GM13977 (cell line): ENCODE data around the gene OCA2.

Source experiments
- DNase-seq: peaks from one replicate; pipeline ENCODE4 v3.0.0; 2012; ENCODE audit warnings: low spot score
- in situ Hi-C: fragments of 300-500 bp; cut with MboI; formaldehyde crosslinking; loops from one replicate; pipeline ENCODE4 v1.12.0; 2022; ENCODE audit warnings: low sequenced_read_pairs, low pct_unique_long_range_greater_than_20kb, mixed read lengths, inconsistent platforms; ENCODE audit not compliant: unreplicated experiment
- TF ChIP-seq, protein P1 (sequence below): IDR thresholded peaks from 2 replicates; pipeline ENCODE4 v1.5.1; 2012; ENCODE audit warnings: mild to moderate bottlenecking, control low read depth; ENCODE audit not compliant: insufficient read depth; ENCODE audit errors: extremely low read depth, missing control alignments

OCA2 gene

DNA sequence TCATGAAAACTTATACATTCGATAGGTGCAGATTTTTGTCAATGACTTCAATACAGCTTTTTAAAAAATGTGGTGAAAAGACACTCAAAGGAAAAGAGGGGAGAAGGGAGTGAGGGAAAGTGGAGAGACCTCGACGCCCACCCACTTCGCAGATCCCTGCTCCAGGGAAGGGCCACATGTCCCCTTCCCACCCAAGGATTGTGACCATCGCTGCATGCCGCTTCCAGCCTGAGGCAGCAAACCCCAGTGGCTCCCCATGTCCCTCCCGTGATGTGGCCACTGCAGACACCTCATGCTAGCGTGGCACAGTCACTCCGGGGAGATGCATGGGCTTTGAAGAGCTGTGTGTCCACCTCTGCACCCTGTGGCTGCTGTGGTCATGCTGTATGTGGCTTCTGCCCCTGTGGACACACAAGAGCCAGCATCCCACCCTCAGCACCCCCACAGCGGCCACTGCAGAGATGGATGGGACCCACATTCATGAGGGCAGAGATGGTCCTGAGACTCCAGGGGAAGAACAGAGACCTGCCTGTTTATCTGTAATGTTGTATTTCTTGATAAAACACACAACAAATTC, 230.2 kb downstream of the OCA2 start:
- in situ Hi-C loops: no loop called here
- no peak for DNase-seq
- TF ChIP-seq, protein P1, sequence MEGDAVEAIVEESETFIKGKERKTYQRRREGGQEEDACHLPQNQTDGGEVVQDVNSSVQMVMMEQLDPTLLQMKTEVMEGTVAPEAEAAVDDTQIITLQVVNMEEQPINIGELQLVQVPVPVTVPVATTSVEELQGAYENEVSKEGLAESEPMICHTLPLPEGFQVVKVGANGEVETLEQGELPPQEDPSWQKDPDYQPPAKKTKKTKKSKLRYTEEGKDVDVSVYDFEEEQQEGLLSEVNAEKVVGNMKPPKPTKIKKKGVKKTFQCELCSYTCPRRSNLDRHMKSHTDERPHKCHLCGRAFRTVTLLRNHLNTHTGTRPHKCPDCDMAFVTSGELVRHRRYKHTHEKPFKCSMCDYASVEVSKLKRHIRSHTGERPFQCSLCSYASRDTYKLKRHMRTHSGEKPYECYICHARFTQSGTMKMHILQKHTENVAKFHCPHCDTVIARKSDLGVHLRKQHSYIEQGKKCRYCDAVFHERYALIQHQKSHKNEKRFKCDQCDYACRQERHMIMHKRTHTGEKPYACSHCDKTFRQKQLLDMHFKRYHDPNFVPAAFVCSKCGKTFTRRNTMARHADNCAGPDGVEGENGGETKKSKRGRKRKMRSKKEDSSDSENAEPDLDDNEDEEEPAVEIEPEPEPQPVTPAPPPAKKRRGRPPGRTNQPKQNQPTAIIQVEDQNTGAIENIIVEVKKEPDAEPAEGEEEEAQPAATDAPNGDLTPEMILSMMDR: no peak

DNA sequence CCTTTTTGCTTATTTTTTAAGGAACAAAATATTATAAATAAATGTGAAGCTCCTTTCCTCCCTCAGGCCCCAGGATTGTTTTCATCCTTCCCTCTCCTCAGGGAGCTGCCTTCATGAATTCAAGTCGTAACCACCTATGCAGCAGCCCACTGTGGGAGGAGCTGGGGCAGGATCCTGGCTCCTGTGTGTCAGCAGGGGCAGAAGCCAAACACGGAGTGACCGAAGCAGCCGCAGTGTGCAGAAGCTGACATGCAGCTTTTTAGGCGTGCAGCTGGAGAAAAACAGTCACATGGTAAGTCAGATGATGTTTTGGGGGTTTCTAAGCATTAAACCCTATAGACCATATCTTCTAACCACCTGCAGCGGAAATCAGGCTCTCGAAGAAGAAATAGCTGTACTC, 231.3 kb downstream of the OCA2 start:
- DNase-seq: no peak
- in situ Hi-C loops: no loop called here
- TF ChIP-seq, protein P1: no peak

DNA sequence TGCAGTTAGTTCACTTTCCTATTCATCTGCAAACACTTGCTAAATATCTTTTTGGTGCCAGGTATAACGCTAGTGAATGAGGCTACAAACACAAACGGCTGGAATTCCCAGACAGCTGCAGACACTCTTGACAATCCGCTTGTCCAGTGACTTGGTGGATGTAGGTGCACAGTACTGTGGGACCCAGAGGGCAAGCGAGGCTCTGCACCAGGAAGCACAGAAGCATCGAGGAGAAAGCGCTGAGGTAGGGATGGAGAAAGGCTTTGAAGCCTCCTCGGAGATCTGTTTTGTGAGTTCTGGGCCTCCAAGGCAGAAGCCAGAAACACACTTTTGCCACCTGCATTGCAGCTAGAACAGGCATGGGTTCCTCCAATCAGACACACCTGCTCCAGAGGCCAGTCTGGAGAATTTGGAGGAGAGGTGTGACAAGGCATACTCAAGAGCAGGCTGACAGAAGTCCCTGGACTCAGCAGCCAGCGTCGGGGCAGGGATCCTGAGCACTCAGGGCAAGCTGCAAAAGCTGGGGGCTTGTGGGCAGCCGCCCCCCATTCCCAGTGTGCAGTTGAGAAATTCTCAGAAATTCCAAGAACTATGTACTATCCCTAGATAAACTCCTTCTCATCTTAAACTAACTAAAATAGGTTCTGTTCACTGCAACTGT, 232.5 kb downstream of the OCA2 start:
- in situ Hi-C loops: no loop called here
- TF ChIP-seq, protein P1: no peak
- DNase-seq: no peak

DNA sequence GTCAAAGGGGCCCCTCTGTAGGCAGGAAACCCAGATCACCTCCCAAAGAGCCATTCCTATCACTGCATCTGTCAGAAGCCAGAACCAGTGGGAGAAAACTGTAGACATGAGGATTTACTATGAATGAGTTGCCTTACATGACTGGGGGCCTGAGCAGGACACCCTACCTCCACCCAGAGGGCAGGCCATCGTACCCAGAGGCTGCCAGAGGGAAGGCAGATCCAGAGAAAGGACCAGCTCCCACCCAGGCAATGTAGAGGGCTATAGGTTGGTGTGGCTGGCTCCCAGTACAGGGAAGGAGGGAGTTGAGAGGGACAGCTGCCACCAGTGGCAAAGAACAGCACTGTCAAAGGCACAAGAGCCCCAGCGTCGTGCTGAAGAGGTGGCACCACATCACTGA, 233.2 kb downstream of the OCA2 start:
- in situ Hi-C loops: no loop called here
- TF ChIP-seq, protein P1: no peak
- DNase-seq: no peak

DNA sequence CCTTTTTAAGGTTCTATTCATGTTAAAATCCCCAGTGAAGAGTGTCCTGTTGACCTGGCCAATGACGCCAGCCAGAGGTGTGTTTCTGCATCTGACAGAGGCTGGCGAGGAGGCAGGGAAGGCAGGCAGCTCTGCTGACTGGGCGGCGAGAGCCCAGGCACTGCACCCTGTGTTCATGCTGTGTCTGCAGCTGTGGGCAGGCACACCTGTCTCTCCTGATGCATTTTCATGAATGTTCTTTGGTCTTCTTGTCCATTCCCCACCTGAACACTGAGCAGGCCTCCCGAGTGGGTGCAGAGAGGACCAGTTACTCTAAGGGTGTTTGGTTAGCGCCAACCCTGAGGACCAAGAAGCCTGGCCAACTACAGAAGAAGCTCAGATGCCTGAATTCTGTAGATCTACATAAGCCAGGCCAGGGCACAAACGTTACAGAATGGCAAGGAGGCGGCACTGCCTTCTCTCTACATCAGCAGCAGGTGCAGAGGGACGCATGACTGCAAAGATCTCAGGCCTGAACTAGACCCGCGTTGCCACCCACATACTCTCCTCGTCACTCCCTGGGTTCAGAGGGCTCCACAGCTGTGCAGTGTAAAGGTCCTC, 233.7 kb downstream of the OCA2 start:
- no peak for DNase-seq
- TF ChIP-seq, protein P1: no peak
- in situ Hi-C loops: no loop called here

DNA sequence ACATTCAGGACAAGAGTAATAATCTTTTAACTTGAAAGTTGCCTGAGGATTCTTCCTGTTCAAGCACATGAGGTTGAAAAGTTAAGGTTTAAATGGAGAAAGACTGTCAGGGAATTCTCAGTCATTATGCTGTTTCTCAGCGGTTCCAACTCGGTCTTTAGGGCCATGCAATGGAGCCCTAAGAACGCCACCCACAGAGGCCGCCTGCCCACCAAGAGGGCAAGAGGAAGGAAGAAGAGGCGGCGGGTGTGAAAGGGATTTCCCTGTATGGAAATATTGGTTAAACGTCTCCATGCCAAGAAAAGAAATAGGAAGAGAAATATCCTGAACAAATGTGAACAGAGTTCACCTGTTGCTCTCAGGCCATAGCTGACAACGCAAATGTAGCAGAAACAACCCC, 234.4 kb downstream of the OCA2 start:
- DNase-seq: no peak
- TF ChIP-seq, protein P1: no peak
- in situ Hi-C loops: no loop called here
